GM10847 (cell line): ENCODE data around the gene DISC1.

ENCODE experiments used
- POLR2A ChIP-seq: IDR thresholded peaks from 2 replicates; pipeline ENCODE4 v1.6.1; 2011; ENCODE audit not compliant: insufficient read length; ENCODE audit errors: extremely low read depth

DISC1 gene

DNA sequence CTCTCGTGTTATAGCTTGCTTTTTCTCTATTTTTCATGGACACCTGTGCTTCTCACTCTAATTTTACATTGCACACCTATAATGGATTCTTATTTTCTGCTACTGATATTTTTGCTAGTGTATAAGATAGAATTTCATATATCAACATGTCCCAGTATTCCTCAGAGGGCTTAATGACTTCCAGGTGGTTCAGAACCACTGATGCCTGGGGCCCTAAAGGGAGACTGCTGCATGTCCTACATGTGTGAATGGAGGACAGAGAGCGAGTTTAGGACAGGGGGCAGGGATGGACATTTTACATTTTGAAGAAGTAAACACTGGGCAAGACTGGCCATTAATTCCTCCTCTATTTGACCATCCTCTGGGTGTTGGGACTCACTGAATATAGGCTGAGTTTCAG, 100.6 kb downstream of the DISC1 start:
- TF ChIP-seq POLR2A = no peak

GRCh38 chr1:231729544-231729943, 103.0 kb downstream of the DISC1 start:
- no peak for TF ChIP-seq POLR2A

GRCh38 chr1:231731268-231731667, 104.7 kb downstream of the DISC1 start:
- TF ChIP-seq POLR2A = no peak

DNA sequence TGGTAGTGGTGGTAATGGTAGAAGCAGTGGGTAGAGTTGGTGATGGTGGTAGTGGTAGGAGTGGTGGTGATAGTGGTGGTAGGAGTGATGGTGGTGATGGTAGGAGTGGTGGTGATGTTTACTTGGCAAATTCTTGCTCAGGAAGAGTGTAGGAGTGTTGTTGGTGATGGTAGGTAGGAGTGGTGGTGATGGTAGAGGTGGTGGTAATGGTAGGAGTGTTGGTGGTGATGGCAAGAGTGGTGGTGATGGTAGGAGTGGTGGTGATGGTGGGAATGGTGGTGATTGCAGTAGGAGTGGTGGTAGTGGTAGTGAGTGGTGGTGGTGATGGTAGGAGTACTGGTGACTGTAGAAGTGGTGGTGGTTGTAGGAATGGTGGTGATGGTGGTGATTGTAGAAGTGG, 106.5 kb downstream of the DISC1 start:
- TF ChIP-seq POLR2A = no peak

GRCh38 chr1:231733672-231734071, 107.1 kb downstream of the DISC1 start:
- no peak for TF ChIP-seq POLR2A

DNA sequence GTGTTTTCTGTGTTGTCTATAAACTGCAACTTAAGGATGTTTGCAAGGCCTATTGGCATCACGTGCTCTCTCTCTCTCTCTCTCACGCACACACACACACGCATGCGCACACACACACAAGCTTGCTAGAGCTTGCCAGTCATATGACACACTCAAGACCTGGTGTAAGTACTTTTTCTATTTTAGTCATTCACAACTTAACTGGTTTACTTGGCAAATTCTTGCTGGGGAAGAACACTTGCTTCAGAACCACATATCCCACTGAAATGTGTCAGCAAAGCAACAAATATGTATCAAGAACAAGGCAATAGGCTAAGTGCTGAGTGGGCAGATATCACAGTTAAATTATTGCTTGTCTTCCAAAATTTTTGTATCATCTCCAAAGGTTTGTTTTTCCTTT, 107.8 kb downstream of the DISC1 start:
- TF ChIP-seq POLR2A = no peak

GRCh38 chr1:231735411-231735810, 108.8 kb downstream of the DISC1 start:
- no peak for TF ChIP-seq POLR2A

- TF ChIP-seq POLR2A = no peak
Measured at GRCh38 chr1:231735941-231736340, 109.4 kb downstream of the DISC1 start.

GRCh38 chr1:231736464-231736863, 109.9 kb downstream of the DISC1 start:
- no peak for TF ChIP-seq POLR2A

- no peak for TF ChIP-seq POLR2A
Measured at GRCh38 chr1:231738554-231738953, 112.0 kb downstream of the DISC1 start.

GRCh38 chr1:231743966-231744365, 117.4 kb downstream of the DISC1 start:
- no peak for TF ChIP-seq POLR2A

GRCh38 chr1:231748760-231749415, 122.3 kb downstream of the DISC1 start:
- no peak for TF ChIP-seq POLR2A

- TF ChIP-seq POLR2A = no peak
Measured at GRCh38 chr1:231750296-231750695, 123.7 kb downstream of the DISC1 start.

DNA sequence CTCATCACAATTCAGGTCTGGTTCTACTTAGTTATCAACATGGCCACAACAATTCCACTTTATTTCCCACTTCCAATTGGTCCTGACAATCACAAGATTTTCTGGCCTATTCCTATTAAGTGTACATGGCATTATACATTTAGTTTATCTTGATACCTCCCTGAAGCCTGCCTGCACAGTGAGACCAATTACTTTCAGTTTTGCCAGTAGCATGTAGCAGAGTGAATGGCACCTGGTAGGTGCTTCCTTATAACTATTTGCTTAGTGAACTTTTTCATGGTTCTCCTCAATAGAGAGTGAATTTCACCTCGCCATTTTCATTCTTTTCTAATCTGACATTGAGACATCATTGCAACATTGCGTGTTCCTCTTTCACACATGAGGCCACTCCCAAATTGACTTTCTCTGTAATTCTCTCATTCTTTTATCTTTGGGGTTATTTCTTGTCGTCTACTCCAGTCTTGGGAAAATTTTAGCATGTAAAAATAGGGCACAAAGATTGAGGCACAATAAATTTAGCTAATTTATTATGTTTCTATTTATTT, 124.3 kb downstream of the DISC1 start:
- TF ChIP-seq POLR2A = no peak

GRCh38 chr1:231751415-231751814, 124.8 kb downstream of the DISC1 start:
- TF ChIP-seq POLR2A = no peak

DNA sequence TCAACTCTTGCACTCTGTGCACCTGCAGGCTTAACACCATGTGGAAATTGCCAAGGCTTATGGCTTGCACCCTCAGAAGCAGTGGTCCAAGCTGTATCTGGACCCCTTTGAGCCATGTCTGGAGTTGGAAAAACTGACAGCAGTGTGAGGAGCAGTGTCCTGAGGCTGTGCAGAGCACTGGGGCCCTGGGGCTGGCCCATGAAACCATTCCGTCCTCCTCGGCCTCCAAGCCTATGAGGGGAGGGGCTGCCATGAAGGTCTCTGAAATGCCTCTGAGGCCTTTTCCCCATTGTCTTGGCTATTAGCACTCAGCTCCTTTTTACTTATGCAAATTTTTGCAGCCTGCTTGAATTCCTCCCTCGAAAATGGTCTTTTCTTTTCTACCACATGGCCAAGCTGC, 126.7 kb downstream of the DISC1 start:
- TF ChIP-seq POLR2A = no peak

GRCh38 chr1:231757101-231757404, 130.5 kb downstream of the DISC1 start:
- no peak for TF ChIP-seq POLR2A

GRCh38 chr1:231757759-231758158, 131.2 kb downstream of the DISC1 start:
- no peak for TF ChIP-seq POLR2A

GRCh38 chr1:231761252-231761651, 134.7 kb downstream of the DISC1 start:
- TF ChIP-seq POLR2A = no peak
